Karpas-422 (cell line): Measurements from ENCODE around the gene GJA3. TPM values are rescaled to one million over a fixed set of nuclear protein-coding genes. Genes with fewer than 3 reads are reported as not detected.

ENCODE experiments used
- DNase-seq: peaks from one replicate; pipeline ENCODE4 v3.0.0-alpha.2; 2015
- H2AFZ ChIP-seq: fragments of 200-600 bp; sonication (generic); 2 replicates; pipeline ENCODE4 v1.6.1; 2014; ENCODE audit warnings: antibody characterized with exemption, low read length, mixed read lengths
- H3K27ac ChIP-seq: fragments of 200-600 bp; sonication (generic); 2 replicates; pipeline ENCODE4 v1.5.1; 2014; ENCODE audit warnings: mild to moderate bottlenecking, low read length, moderate library complexity
- H3K27me3 ChIP-seq: fragments of 200-600 bp; sonication (generic); 2 replicates; pipeline ENCODE4 v1.6.1; 2014; ENCODE audit warnings: low read length, mixed read lengths
- H3K36me3 ChIP-seq: fragments of 200-600 bp; sonication (generic); 2 replicates; pipeline ENCODE4 v1.6.1; 2014; ENCODE audit warnings: low read length, mixed read lengths; ENCODE audit not compliant: insufficient read depth
- H3K4me1 ChIP-seq: fragments of 200-600 bp; sonication (generic); 2 replicates; pipeline ENCODE4 v1.6.1; 2014; ENCODE audit warnings: mild to moderate bottlenecking, low read length, mixed read lengths
- H3K4me2 ChIP-seq: fragments of 200-600 bp; sonication (generic); 2 replicates; pipeline ENCODE4 v1.6.1; 2014; ENCODE audit warnings: low read length, low read depth, mild to moderate bottlenecking; ENCODE audit not compliant: poor library complexity, severe bottlenecking
- H3K4me3 ChIP-seq: fragments of 200-600 bp; sonication (generic); 2 replicates; pipeline ENCODE4 v1.5.1; 2014; ENCODE audit warnings: mild to moderate bottlenecking, antibody characterized with exemption, low read length, mixed read lengths
- H3K79me2 ChIP-seq: fragments of 200-600 bp; sonication (generic); 2 replicates; pipeline ENCODE4 v1.6.1; 2014; ENCODE audit warnings: mild to moderate bottlenecking, low read length, mixed read lengths
- H3K9ac ChIP-seq: fragments of 200-600 bp; sonication (generic); 2 replicates; pipeline ENCODE4 v1.6.0; 2014; ENCODE audit warnings: low read length
- H3K9me2 ChIP-seq: fragments of 200-600 bp; sonication (generic), shearing (Covaris generic); replicated peaks from 2 replicates; pipeline ENCODE4 v1.6.0; 2014; ENCODE audit warnings: mild to moderate bottlenecking, low read length, moderate library complexity; ENCODE audit not compliant: insufficient read depth
- H3K9me3 ChIP-seq: fragments of 300-700, 200-600 bp; sonication (generic); 2 replicates; pipeline ENCODE4 v1.6.1; 2014; ENCODE audit warnings: low read length, mixed read lengths
- H4K20me1 ChIP-seq: fragments of 200-600 bp; sonication (generic); 2 replicates; pipeline ENCODE4 v1.6.1; 2014; ENCODE audit warnings: mild to moderate bottlenecking, antibody characterized with exemption, low read length, low read depth; ENCODE audit not compliant: insufficient read depth
- total RNA-seq: library from RNA; depleted of rRNA; stranded (reverse); fragments of >200 nt; shearing (Covaris generic); gene quantifications from 2 replicates; pipeline ENCODE4 v1.2.3, GENCODE V29; 2014; ENCODE audit warnings: low replicate concordance

GJA3 gene
- total RNA-seq, 1 experiment from 2014 or later: 5.0 TPM

DNA sequence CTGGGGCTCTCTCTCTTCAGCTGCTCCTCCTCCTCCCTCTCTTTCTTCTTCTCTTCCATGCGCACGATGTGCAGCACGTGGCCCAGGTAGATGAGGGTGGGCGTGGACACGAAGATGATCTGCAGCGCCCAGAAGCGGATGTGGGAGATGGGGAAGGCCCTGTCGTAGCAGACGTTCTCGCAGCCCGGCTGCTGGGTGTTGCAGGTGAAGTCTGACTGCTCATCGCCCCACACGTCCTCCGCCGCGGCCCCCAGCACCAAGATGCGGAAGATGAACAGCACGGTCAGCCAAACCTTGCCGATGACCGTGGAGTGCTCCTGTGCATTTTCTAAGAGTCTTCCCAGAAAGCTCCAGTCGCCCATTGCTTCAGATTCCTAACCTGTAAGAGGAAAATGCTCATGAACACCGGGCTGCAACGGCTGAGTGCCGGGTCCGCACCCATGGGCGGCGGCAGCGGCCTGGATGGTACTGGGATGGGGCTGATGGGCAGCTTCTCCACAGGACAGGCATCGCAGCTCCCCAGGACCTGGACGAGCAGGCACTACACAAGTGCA lies 17.8 kb downstream of the GJA3 start:
- no peak overlapping the region for H3K4me3 ChIP-seq
- H3K27ac ChIP-seq: no peak overlapping the region
- H3K9me2 ChIP-seq: no peaks in the 10 kb centered on the region
- no peak overlapping the region for H3K9ac ChIP-seq
- H2AFZ ChIP-seq: no peak overlapping the region
- no peak overlapping the region for H3K4me2 ChIP-seq
- no peaks in the 10 kb centered on the region for H3K9me3 ChIP-seq
- H3K79me2 ChIP-seq: no peaks in the 10 kb centered on the region
- no peaks in the 10 kb centered on the region for H3K36me3 ChIP-seq
- no peaks in the 10 kb centered on the region for H3K27me3 ChIP-seq
- no peaks in the 10 kb centered on the region for H3K4me1 ChIP-seq
- no peak for DNase-seq
- peaks cover 4% of the 10 kb centered on the region; the same call in 1 of the 2 replicates for H4K20me1 ChIP-seq

GRCh38 chr13:20142023-20142926 lies 18.6 kb downstream of the GJA3 start:
- Histone ChIP-seq H3K9ac (no peak overlapping the region), H2AFZ (no peak overlapping the region), H3K36me3 (no peaks in the 10 kb centered on the region), H3K9me2 (no peaks in the 10 kb centered on the region), H3K4me3 (no peak overlapping the region), H3K9me3 (no peaks in the 10 kb centered on the region), H3K27ac (no peak overlapping the region), H3K27me3 (no peaks in the 10 kb centered on the region), H3K4me1 (no peaks in the 10 kb centered on the region), H3K79me2 (no peaks in the 10 kb centered on the region), H4K20me1 (peaks cover 4% of the 10 kb centered on the region; the same call in 1 of the 2 replicates), H3K4me2 (no peak overlapping the region)
- no peak for DNase-seq

DNA sequence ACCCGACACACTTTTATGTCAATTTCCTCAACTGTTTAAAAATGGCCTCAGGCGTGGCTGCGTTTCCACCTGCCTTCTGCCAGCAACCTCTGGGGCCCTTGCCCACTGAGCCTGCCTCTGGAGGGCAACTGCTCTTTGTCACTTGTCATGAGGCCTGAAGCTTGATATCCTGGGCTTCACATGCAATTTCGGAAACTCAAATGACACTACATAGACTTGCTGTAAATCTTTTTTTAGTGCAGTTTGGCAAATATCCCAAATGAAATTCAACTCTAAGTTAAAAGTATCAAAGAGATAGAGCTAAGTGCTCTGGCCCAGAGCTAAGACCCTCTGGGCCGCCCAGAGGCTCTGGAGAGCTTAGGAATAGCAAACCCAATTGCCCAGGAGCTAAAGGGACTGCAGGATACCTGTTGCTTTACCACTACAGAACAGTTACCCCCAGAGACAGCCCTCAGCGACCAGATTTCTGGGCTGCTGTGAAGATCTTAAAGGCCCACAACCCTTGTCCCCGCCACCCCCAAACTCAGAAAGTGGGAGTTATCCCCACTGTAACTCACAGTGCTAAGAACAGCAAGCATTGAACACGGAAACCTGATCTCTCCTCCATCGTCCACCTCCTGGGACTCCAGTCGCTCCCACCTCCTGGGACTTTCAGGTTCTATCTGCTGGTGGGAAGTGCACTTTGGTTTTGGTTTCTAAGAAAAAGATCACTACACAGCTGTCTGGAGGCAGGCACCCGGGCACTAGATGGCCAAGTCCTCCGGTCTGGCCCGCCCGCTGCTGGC lies 19.4 kb downstream of the GJA3 start:
- no peaks in the 10 kb centered on the region for H3K4me1 ChIP-seq
- no peaks in the 10 kb centered on the region for H3K9me2 ChIP-seq
- H3K9ac ChIP-seq: no peak overlapping the region
- no peak overlapping the region for H3K4me3 ChIP-seq
- no peaks in the 10 kb centered on the region for H3K9me3 ChIP-seq
- 0 out of 2 replicates have a peak, but pooled peaks cover under 1% of the 10 kb centered on the region for H4K20me1 ChIP-seq
- no peak overlapping the region for H3K27ac ChIP-seq
- H3K36me3 ChIP-seq: no peaks in the 10 kb centered on the region
- H3K27me3 ChIP-seq: no peaks in the 10 kb centered on the region
- no peak overlapping the region for H3K4me2 ChIP-seq
- DNase-seq: no peak
- no peak overlapping the region for H2AFZ ChIP-seq
- H3K79me2 ChIP-seq: no peaks in the 10 kb centered on the region

DNA sequence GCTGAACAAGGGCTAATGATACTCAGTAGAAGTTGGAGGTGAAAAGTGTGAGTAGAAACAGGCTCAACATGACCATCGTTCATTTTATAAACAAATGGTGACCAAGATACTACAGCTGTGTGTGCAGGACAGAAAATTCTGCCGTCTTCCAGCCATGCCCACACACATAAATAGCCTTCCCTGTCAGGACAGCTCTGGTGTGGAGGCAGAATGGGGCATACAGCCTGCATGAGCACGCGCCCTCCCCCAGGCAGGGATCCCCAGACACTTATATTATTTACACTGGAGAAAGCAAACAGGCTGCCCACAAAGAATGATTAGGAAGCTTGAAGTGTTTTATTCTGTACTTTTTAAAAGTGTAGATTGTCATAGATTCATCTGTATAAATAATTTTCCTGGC lies 20.4 kb downstream of the GJA3 start:
- no peak for DNase-seq
- H3K27ac ChIP-seq: no peak overlapping the region
- no peaks in the 10 kb centered on the region for H4K20me1 ChIP-seq
- no peaks in the 10 kb centered on the region for H3K79me2 ChIP-seq
- no peak overlapping the region for H3K9ac ChIP-seq
- H3K36me3 ChIP-seq: no peaks in the 10 kb centered on the region
- H2AFZ ChIP-seq: no peak overlapping the region
- no peaks in the 10 kb centered on the region for H3K27me3 ChIP-seq
- H3K9me3 ChIP-seq: no peaks in the 10 kb centered on the region
- H3K4me2 ChIP-seq: no peak overlapping the region
- H3K4me3 ChIP-seq: no peak overlapping the region
- no peaks in the 10 kb centered on the region for H3K4me1 ChIP-seq
- no peaks in the 10 kb centered on the region for H3K9me2 ChIP-seq

GRCh38 chr13:20137875-20138274 lies 23.0 kb downstream of the GJA3 start:
- H3K27me3 ChIP-seq: no peaks in the 10 kb centered on the region
- no peaks in the 10 kb centered on the region for H3K4me1 ChIP-seq
- H3K9ac ChIP-seq: no peak overlapping the region
- no peak overlapping the region for H3K27ac ChIP-seq
- H3K9me2 ChIP-seq: no peaks in the 10 kb centered on the region
- no peaks in the 10 kb centered on the region for H3K36me3 ChIP-seq
- H3K9me3 ChIP-seq: no peaks in the 10 kb centered on the region
- no peak overlapping the region for H2AFZ ChIP-seq
- no peak overlapping the region for H3K4me2 ChIP-seq
- no peaks in the 10 kb centered on the region for H3K79me2 ChIP-seq
- DNase-seq: no peak
- no peak overlapping the region for H3K4me3 ChIP-seq
- no peaks in the 10 kb centered on the region for H4K20me1 ChIP-seq

DNA sequence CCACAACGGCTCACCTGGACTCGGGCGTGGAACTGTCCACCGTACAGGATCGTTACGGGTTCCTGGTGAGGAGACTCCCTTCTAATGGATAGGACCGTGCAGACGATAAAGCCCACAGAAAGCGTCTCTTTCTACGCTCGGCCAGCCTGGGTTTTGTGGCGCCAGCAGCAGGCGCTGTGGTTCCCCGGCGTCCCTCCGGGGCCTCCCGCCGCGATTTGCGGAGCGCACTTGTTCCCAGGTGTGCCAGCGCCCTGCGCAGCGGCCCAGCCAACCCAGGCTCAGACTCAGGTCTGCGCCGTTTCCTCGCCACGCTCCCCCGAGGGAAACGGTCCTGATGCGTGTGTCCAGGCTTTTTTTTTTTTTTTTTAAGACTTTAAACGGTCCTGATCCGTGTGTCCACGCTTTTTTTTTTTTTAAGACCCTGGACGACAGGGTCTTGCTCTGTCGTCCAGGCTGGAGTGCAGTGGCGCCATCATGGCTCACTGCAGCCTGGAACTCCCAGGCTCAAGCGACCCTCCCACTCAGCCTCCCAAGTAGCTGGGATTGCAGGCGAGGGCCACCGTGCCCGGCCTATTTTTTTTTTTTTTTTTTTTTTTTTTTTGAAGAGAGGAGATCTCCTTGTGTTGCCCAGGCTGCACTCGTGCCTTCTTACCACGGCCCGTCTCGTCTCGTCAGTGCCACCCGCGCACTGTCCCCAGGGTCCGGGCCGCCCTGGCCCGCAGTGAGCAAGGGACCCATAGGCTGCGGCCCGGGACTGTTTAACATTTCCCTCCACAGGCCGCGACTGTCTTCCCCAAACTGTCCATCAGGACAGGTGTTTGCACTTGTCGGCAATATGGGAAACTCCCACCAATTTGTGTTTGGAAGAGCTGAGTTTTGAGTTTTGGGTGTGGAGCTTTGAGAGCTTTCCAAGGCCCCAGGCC lies 23.8 kb downstream of the GJA3 start:
- no peaks in the 10 kb centered on the region for H3K4me1 ChIP-seq
- DNase-seq: no peak
- no peaks in the 10 kb centered on the region for H3K79me2 ChIP-seq
- H3K4me2 ChIP-seq: no peak overlapping the region
- H4K20me1 ChIP-seq: no peaks in the 10 kb centered on the region
- no peaks in the 10 kb centered on the region for H3K9me3 ChIP-seq
- no peaks in the 10 kb centered on the region for H3K9me2 ChIP-seq
- H2AFZ ChIP-seq: no peak overlapping the region
- no peak overlapping the region for H3K4me3 ChIP-seq
- H3K27ac ChIP-seq: no peak overlapping the region
- no peaks in the 10 kb centered on the region for H3K36me3 ChIP-seq
- no peak overlapping the region for H3K9ac ChIP-seq
- no peaks in the 10 kb centered on the region for H3K27me3 ChIP-seq

GRCh38 chr13:20134732-20135131 lies 26.1 kb downstream of the GJA3 start:
- no peak overlapping the region for H3K27ac ChIP-seq
- no peak overlapping the region for H3K4me3 ChIP-seq
- H3K9ac ChIP-seq: no peak overlapping the region
- no peak for DNase-seq
- no peaks in the 10 kb centered on the region for H3K9me3 ChIP-seq
- H3K79me2 ChIP-seq: no peaks in the 10 kb centered on the region
- H3K9me2 ChIP-seq: no peaks in the 10 kb centered on the region
- no peaks in the 10 kb centered on the region for H3K27me3 ChIP-seq
- no peaks in the 10 kb centered on the region for H3K4me1 ChIP-seq
- H2AFZ ChIP-seq: no peak overlapping the region
- H3K4me2 ChIP-seq: no peak overlapping the region
- H3K36me3 ChIP-seq: no peaks in the 10 kb centered on the region
- H4K20me1 ChIP-seq: no peaks in the 10 kb centered on the region
